Ascending aorta (tissue), 2 donors: ENCODE results near the gene IL1RAP. TPM values are rescaled to one million over a fixed set of nuclear protein-coding genes. Genes with fewer than 3 reads are reported as not detected.

ENCODE experiments used
- DNase-seq, 2 donors: peaks; one replicate each; pipeline ENCODE4 v3.0.0-alpha.2; 2019; ENCODE audit warnings: low spot score in 2 of 2
- H3K27ac ChIP-seq, 2 donors: fragments of 200-600 bp; sonication (generic); one replicate each; pipeline ENCODE4 v1.5.1; 2016 to 2017; ENCODE audit warnings: mild to moderate bottlenecking in 1 of 2
- H3K27me3 ChIP-seq: fragments of 200-600 bp; sonication (generic); one replicate; pipeline ENCODE4 v1.5.1; 2017
- H3K36me3 ChIP-seq, 2 donors: fragments of 200-600 bp; sonication (generic); one replicate each; pipeline ENCODE4 v1.5.1; 2016
- H3K4me1 ChIP-seq, 2 donors: fragments of 200-600 bp; sonication (generic); one replicate each; pipeline ENCODE4 v1.5.1; 2016 to 2017; ENCODE audit warnings: mild to moderate bottlenecking in 1 of 2
- H3K4me3 ChIP-seq, 2 donors: fragments of 200-600 bp; sonication (generic); one replicate each; pipeline ENCODE4 v1.5.1; 2016 to 2017; ENCODE audit warnings: mild to moderate bottlenecking in 1 of 2
- H3K9me3 ChIP-seq, 2 donors: fragments of 200-600 bp; sonication (generic); one replicate each; pipeline ENCODE4 v1.5.1; 2016
- intact Hi-C: fragments of 100-400 bp; cut with DNase I; formaldehyde crosslinking; loops from one replicate; pipeline ENCODE4 v1.15.1; 2023
- total RNA-seq: library from RNA; depleted of rRNA; stranded (reverse); fragments of >200 nt; gene quantifications from one replicate; pipeline ENCODE4 v1.1.0, GENCODE V29; 2016
- TF ChIP-seq, protein P1 (sequence below), 3 experiments: fragments of 200-600 bp in 2 of 3; fragments of 450-650 bp in 1 of 3; sonication (generic) in 2 of 3; IDR thresholded peaks; one replicate each; pipeline ENCODE4 v1.5.1; 2016 to 2019; ENCODE audit warnings: antibody characterized with exemption in 3 of 3, mild to moderate bottlenecking in 1 of 3, moderate library complexity in 1 of 3

IL1RAP gene
- total RNA-seq, 1 donor from 2014 or later: 12.8 TPM

DNA sequence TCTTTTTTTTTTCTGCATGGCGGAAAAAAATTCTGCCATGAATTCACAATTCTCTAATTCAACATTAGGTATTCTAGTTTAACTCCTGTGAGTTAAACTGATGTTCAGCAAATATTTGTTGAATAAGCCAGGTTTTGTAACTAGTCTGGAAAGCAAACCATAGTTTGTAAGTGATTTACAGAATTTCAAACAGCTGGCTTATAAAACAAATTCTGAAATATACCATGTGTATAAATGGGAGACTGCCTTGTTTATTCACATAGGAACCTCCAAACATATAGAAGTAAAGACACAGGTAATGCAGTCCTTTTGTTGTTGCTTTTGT lies 101.1 kb downstream of the IL1RAP start:
- intact Hi-C loops: no loop called here
- H3K36me3 ChIP-seq: no peaks in the 10 kb centered on the region
- no peaks in the 10 kb centered on the region for H3K27me3 ChIP-seq
- TF ChIP-seq, protein P1, sequence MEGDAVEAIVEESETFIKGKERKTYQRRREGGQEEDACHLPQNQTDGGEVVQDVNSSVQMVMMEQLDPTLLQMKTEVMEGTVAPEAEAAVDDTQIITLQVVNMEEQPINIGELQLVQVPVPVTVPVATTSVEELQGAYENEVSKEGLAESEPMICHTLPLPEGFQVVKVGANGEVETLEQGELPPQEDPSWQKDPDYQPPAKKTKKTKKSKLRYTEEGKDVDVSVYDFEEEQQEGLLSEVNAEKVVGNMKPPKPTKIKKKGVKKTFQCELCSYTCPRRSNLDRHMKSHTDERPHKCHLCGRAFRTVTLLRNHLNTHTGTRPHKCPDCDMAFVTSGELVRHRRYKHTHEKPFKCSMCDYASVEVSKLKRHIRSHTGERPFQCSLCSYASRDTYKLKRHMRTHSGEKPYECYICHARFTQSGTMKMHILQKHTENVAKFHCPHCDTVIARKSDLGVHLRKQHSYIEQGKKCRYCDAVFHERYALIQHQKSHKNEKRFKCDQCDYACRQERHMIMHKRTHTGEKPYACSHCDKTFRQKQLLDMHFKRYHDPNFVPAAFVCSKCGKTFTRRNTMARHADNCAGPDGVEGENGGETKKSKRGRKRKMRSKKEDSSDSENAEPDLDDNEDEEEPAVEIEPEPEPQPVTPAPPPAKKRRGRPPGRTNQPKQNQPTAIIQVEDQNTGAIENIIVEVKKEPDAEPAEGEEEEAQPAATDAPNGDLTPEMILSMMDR (IDR thresholded peaks at IDR 0.05): no peak
- no peak overlapping the region for H3K4me3 ChIP-seq
- no peak overlapping the region for H3K27ac ChIP-seq
- DNase-seq: no peak
- no peaks in the 10 kb centered on the region for H3K4me1 ChIP-seq
- no peaks in the 10 kb centered on the region for H3K9me3 ChIP-seq

GRCh38 chr3:190615607-190616006 lies 101.7 kb downstream of the IL1RAP start:
- no peaks in the 10 kb centered on the region for H3K9me3 ChIP-seq
- H3K4me1 ChIP-seq: no peaks in the 10 kb centered on the region
- no peak overlapping the region for H3K4me3 ChIP-seq
- no peak for DNase-seq
- no peak overlapping the region for H3K27ac ChIP-seq
- intact Hi-C loops: no loop called here
- H3K36me3 ChIP-seq: no peaks in the 10 kb centered on the region
- H3K27me3 ChIP-seq: no peaks in the 10 kb centered on the region
- TF ChIP-seq, protein P1 (IDR thresholded peaks at IDR 0.05): no peak

GRCh38 chr3:190616637-190617036 lies 102.8 kb downstream of the IL1RAP start:
- no peaks in the 10 kb centered on the region for H3K9me3 ChIP-seq
- H3K27ac ChIP-seq: no peak overlapping the region
- DNase-seq: no peak
- no peaks in the 10 kb centered on the region for H3K27me3 ChIP-seq
- intact Hi-C loops: no loop called here
- H3K36me3 ChIP-seq: no peaks in the 10 kb centered on the region
- TF ChIP-seq, protein P1 (IDR thresholded peaks at IDR 0.05): no peak
- no peaks in the 10 kb centered on the region for H3K4me1 ChIP-seq
- no peak overlapping the region for H3K4me3 ChIP-seq

DNA sequence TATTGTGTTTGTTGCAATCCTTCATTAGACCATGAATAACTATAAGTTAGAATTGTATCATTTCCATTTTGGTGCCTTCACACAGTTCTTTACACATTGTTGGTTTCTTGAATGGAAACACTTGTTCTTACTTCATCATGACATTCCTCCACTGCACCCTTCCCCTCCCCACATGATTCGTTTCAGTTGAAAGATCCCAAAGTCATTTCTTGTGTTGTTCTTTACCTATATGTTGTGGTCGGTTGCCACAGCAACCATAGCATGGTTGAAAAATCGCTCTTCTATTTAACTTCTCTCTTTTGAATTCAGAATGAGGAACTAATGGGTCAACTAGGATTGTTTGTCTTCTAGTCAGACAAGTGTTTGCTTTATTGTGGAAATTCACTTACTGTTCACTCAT lies 103.3 kb downstream of the IL1RAP start:
- no peaks in the 10 kb centered on the region for H3K36me3 ChIP-seq
- intact Hi-C loops: no loop called here
- no peaks in the 10 kb centered on the region for H3K4me1 ChIP-seq
- no peaks in the 10 kb centered on the region for H3K9me3 ChIP-seq
- no peaks in the 10 kb centered on the region for H3K27me3 ChIP-seq
- no peak overlapping the region for H3K4me3 ChIP-seq
- TF ChIP-seq, protein P1 (IDR thresholded peaks at IDR 0.05): no peak
- no peak for DNase-seq
- no peak overlapping the region for H3K27ac ChIP-seq

GRCh38 chr3:190618330-190619030 lies 104.6 kb downstream of the IL1RAP start:
- no peaks in the 10 kb centered on the region for H3K4me1 ChIP-seq
- no peak for DNase-seq
- no peak overlapping the region for H3K27ac ChIP-seq
- no peaks in the 10 kb centered on the region for H3K36me3 ChIP-seq
- no peaks in the 10 kb centered on the region for H3K9me3 ChIP-seq
- TF ChIP-seq, protein P1 (IDR thresholded peaks at IDR 0.05): no peak
- no peaks in the 10 kb centered on the region for H3K27me3 ChIP-seq
- no peak overlapping the region for H3K4me3 ChIP-seq
- intact Hi-C loops: no loop called here

- no peak for DNase-seq
- H3K36me3 ChIP-seq: no peaks in the 10 kb centered on the region
- TF ChIP-seq, protein P1 (IDR thresholded peaks at IDR 0.05): no peak
- intact Hi-C loops: no loop called here
- H3K27ac ChIP-seq: no peak overlapping the region
- H3K27me3 ChIP-seq: no peaks in the 10 kb centered on the region
- H3K4me1 ChIP-seq: no peaks in the 10 kb centered on the region
- H3K9me3 ChIP-seq: no peaks in the 10 kb centered on the region
- H3K4me3 ChIP-seq: no peak overlapping the region
These were observed 105.5 kb downstream of the IL1RAP start for GRCh38 chr3:190619353-190619752.
